Nephron progenitor cell (in vitro differentiated cells): ENCODE data around the gene PTPRR.
"Not testable (repeated sequence)": the region's sequence is repeated elsewhere in the genome, so short reads cannot be mapped to it uniquely, and the experiment has no call there.

Experiments
- DNase-seq: peaks from one replicate; pipeline ENCODE4 v3.0.0; 2021
- H3K27ac Mint-ChIP-seq: 2 replicates; pipeline ENCODE4 v1.8.0; 2021; ENCODE audit warnings: mild to moderate bottlenecking, moderate library complexity, mixed read lengths
- H3K27me3 Mint-ChIP-seq: 2 replicates; pipeline ENCODE4 v1.8.0; 2021; ENCODE audit warnings: mild to moderate bottlenecking, low read depth, mixed read lengths; ENCODE audit not compliant: poor library complexity
- H3K36me3 Mint-ChIP-seq: 2 replicates; pipeline ENCODE4 v1.8.0; 2021; ENCODE audit warnings: low read depth, mixed read lengths
- H3K4me1 Mint-ChIP-seq: 2 replicates; pipeline ENCODE4 v1.8.0; 2021; ENCODE audit warnings: mixed read lengths
- H3K4me3 Mint-ChIP-seq: 2 replicates; pipeline ENCODE4 v1.8.0; 2021; ENCODE audit warnings: mild to moderate bottlenecking, moderate library complexity, mixed read lengths
- H3K9me3 Mint-ChIP-seq: 2 replicates; pipeline ENCODE4 v1.8.0; 2021; ENCODE audit warnings: mild to moderate bottlenecking, moderate library complexity, mixed read lengths
- TF ChIP-seq, protein P1 (sequence below): fragments of 200-600 bp; sonication (generic); IDR thresholded peaks from 2 replicates; pipeline ENCODE4 v1.5.0; 2021; ENCODE audit warnings: antibody characterized with exemption

Gene PTPRR

DNA sequence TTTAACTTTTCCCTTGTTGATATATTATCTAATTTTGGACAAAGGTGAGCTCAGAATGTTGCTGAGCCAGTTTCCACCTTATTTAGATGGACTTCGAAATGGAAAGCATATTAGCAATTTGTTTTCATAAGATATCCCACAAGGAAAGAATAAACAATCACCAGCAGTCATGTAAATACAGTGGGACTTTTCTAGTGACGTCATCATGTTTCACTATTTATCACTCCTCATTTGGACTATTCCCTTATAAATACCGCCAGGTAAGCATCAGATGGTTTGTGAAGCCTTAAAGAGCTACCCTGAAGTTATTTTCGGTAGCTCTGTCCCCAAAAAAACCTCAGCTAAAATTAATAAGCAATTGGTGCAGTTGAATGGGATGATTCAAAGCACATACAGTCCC is 110.7 kb downstream of the PTPRR start:
- DNase-seq = no peak
- Mint-ChIP-seq H3K27ac (no peak overlapping the region), H3K36me3 (peaks cover 14% of the 10 kb centered on the region), H3K27me3 (peaks cover 29% of the 10 kb centered on the region), H3K9me3 (peaks cover 33% of the 10 kb centered on the region), H3K4me3 (no peak overlapping the region), H3K4me1 (peaks cover 29% of the 10 kb centered on the region)
- TF ChIP-seq, protein P1, sequence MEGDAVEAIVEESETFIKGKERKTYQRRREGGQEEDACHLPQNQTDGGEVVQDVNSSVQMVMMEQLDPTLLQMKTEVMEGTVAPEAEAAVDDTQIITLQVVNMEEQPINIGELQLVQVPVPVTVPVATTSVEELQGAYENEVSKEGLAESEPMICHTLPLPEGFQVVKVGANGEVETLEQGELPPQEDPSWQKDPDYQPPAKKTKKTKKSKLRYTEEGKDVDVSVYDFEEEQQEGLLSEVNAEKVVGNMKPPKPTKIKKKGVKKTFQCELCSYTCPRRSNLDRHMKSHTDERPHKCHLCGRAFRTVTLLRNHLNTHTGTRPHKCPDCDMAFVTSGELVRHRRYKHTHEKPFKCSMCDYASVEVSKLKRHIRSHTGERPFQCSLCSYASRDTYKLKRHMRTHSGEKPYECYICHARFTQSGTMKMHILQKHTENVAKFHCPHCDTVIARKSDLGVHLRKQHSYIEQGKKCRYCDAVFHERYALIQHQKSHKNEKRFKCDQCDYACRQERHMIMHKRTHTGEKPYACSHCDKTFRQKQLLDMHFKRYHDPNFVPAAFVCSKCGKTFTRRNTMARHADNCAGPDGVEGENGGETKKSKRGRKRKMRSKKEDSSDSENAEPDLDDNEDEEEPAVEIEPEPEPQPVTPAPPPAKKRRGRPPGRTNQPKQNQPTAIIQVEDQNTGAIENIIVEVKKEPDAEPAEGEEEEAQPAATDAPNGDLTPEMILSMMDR = no peak

DNA sequence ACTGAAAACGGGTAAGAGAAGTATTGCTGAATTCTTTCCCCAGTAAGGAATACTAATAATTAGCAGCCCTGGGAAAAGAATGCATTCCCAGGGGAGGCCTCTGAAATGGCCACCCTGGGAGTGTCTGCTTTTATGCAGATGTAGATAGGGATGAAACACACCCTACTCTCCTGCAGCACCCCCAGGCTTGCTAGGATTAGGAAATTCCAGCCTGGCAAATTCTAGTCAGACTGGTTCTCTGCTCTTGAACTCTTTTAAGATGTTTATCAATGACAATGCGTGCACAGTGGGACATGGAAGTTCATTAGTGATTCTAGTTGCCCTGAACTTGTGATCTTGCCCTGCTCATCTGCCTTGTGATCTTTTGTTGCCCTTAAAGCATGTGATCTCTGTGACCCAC is 112.5 kb downstream of the PTPRR start:
- not testable (repeated sequence) for H3K4me3 Mint-ChIP-seq, H3K27ac Mint-ChIP-seq, DNase-seq
- H3K36me3 Mint-ChIP-seq = peaks cover 11% of the 10 kb centered on the region
- peaks cover 34% of the 10 kb centered on the region for H3K4me1 Mint-ChIP-seq
- H3K27me3 Mint-ChIP-seq = peaks cover 17% of the 10 kb centered on the region
- peaks cover 30% of the 10 kb centered on the region for H3K9me3 Mint-ChIP-seq

DNA sequence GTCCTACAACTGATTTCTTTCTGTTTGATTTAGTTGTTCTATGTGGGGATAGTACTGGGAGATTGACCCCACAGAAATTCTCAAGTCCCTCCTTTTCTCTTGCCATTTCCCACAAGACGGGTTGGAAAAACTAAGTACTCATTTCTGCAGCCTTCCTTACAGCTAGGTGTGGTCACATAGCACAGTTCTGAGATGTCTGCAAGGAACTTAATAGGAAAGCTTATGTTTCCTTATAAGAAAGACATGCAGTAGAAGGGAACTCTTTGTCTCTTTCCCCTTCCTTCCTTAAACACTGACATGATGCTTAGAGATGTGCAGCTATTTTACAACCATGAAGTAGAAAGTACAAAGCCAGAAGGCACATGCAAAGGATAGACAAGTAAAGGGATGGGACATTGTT is 113.7 kb downstream of the PTPRR start:
- TF ChIP-seq, protein P1 = no peak
- DNase-seq = no peak
- Mint-ChIP-seq H3K36me3 (peaks cover 11% of the 10 kb centered on the region), H3K9me3 (peaks cover 30% of the 10 kb centered on the region), H3K4me1 (peaks cover 25% of the 10 kb centered on the region), H3K27me3 (peaks cover 17% of the 10 kb centered on the region), H3K27ac (no peak overlapping the region), H3K4me3 (no peak overlapping the region)

DNA sequence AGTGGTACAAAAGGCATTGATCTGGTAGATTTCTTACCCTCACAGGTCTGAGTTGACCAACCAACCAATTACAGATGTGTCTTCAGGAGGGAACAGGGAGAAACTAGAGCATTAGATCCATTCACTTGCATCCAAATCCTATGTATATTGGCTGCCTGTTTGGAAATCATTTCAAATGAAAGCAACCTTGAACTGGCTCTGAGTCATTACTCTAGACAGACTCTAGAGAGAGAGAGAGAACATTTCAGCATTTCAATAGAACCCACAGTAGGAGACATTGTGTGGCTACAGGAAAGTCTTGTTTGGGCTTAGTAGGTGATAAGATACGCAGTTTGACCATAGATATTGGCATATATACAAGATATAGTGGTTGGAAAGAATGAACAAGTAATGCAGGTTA is 114.5 kb downstream of the PTPRR start:
- TF ChIP-seq, protein P1 = no peak
- Mint-ChIP-seq H3K9me3 (peaks cover 30% of the 10 kb centered on the region), H3K4me3 (no peak overlapping the region), H3K4me1 (peaks cover 19% of the 10 kb centered on the region), H3K27ac (no peak overlapping the region), H3K36me3 (peaks cover 11% of the 10 kb centered on the region), H3K27me3 (peaks cover 17% of the 10 kb centered on the region)
- no peak for DNase-seq

DNA sequence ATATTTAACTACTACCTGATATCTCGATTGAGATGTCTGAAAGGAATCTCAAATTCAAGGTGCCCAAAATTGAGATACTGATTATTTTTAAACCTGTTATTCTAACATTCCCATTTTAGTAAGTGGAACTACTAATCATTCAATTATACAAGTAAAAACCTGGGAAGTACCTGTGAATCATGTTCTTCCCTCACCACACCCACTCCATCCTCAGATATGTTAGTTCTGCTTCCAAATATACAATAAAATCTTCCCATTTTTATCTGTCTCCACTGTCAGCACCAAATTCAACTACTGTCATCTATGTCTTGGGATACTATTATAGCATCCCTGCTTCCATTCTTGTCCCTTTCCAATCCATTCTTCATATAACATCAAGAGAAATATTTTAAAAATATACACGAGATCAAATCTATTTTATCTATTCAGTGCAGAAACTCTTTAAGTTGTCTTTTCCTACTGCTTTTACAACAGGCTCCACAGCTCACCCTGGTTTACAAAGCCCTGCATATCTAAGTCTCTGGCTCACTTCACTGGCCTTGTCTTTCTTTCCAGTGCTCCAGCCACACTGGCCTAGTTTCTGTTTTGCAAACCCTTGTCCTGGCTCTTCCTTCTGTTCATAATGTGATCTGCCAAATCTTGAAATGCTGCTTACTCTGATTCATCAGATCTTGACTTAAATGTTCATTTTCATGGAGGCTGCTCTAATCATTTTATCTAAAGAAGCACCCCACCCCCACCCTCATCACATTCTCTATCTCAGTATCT is 122.3 kb downstream of the PTPRR start:
- TF ChIP-seq, protein P1 = no peak
- Mint-ChIP-seq H3K9me3 (no peaks in the 10 kb centered on the region), H3K27ac (no peak overlapping the region), H3K36me3 (no peaks in the 10 kb centered on the region), H3K4me1 (no peaks in the 10 kb centered on the region), H3K4me3 (no peak overlapping the region), H3K27me3 (no peaks in the 10 kb centered on the region)
- no peak for DNase-seq

DNA sequence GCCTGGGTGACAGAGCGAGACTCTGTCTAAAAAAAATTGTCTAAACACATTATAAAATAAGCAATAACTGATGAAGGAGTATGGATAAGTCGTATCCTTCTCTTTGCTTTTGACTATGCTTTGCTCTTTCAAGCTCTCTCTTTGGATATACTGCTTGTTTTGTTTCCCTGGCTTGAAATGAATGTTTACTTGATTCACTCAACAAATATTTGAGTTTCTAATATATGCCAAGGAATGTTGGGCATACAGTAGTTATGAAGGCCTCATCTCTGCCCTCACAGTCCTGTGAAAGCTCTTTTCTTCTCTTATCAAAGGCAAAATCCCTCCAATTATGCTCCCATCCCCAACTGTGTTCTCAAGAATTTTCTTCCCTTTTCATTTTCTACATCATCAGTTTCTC is 123.5 kb downstream of the PTPRR start:
- Mint-ChIP-seq H3K27ac (no peak overlapping the region), H3K9me3 (no peaks in the 10 kb centered on the region), H3K4me1 (no peaks in the 10 kb centered on the region), H3K4me3 (no peak overlapping the region), H3K36me3 (no peaks in the 10 kb centered on the region), H3K27me3 (no peaks in the 10 kb centered on the region)
- no peak for DNase-seq
- TF ChIP-seq, protein P1 = no peak
